B cell (primary cell): ENCODE results near the gene CORO1C. TPM values are rescaled to one million over a fixed set of nuclear protein-coding genes. Genes with fewer than 3 reads are reported as not detected.

Experiments
- ATAC-seq: fragments of 200-7000 bp; cut with Tn5 transposase; one replicate; pipeline ENCODE4 v1.10.0; 2021; ENCODE audit warnings: low read depth, mild to moderate bottlenecking, moderate number of reproducible peaks, moderate library complexity
- CTCF ChIA-PET: fragments of 350-600 bp; sonication (Branson Sonifier 250); formaldehyde crosslinking; loops from one replicate; lab custom pipeline; 2021; ENCODE audit warnings: antibody characterized with exemption, inconsistent platforms; lab: Charles Lee
- POLR2A ChIA-PET: fragments of 350-600 bp; sonication (Branson Sonifier 250); formaldehyde crosslinking; loops from one replicate; lab custom pipeline; 2021; ENCODE audit warnings: antibody characterized with exemption; lab: Charles Lee
- DNase-seq: peaks from one replicate; pipeline ENCODE4 v3.0.0; 2013
- H2AFZ ChIP-seq: 2 replicates; pipeline ENCODE4 v1.6.1; 2012; ENCODE audit warnings: mild to moderate bottlenecking, low read depth, low read length; ENCODE audit not compliant: insufficient read depth, poor library complexity, severe bottlenecking
- H3K27ac ChIP-seq, 2 donors: 1 replicate in 1 of 2; 2 replicates in 1 of 2; pipeline ENCODE4 v1.5.1; 2012 to 2013; ENCODE audit warnings: low read length in 2 of 2, mild to moderate bottlenecking in 2 of 2, moderate library complexity in 1 of 2
- H3K27me3 ChIP-seq, 4 experiments: fragments of 200-600 bp in 1 of 4; sonication (generic) in 1 of 4; replicated peaks in 1 of 4; 1 replicate in 2 of 4; 2 replicates in 2 of 4; pipeline versions ENCODE4 v1.6.1 to v1.7.0; 2013 to 2016; ENCODE audit warnings: low read length in 3 of 4, mild to moderate bottlenecking in 2 of 4, mixed read lengths in 1 of 4, moderate library complexity in 1 of 4; ENCODE audit not compliant: insufficient read depth in 4 of 4, control insufficient read depth in 3 of 4; ENCODE audit errors: control extremely low read depth in 1 of 4
- H3K36me3 ChIP-seq, 2 experiments: replicated peaks in 1 of 2; 1 replicate in 1 of 2; 2 replicates in 1 of 2; pipeline versions ENCODE4 v1.6.1 to v1.7.1; 2013; ENCODE audit warnings: low read length in 1 of 2; ENCODE audit not compliant: insufficient read depth in 2 of 2, control insufficient read depth in 1 of 2; ENCODE audit errors: control extremely low read depth in 1 of 2, extremely low read depth in 1 of 2
- H3K4me1 ChIP-seq, 2 donors: fragments of 200-600 bp in 1 of 2; sonication (generic) in 1 of 2; 1 replicate in 1 of 2; 2 replicates in 1 of 2; pipeline versions ENCODE4 v1.5.1 to v1.6.1; 2013 to 2017; ENCODE audit warnings: low read length in 2 of 2; ENCODE audit not compliant: control insufficient read depth in 2 of 2, insufficient read depth in 2 of 2
- H3K4me2 ChIP-seq: replicated peaks from 2 replicates; pipeline ENCODE3; 2012; ENCODE audit warnings: mild to moderate bottlenecking, low read depth, low read length; ENCODE audit not compliant: poor library complexity, severe bottlenecking
- H3K4me3 ChIP-seq, 5 experiments: fragments of 200-600 bp in 1 of 5; sonication (generic) in 1 of 5; 1 replicate in 3 of 5; 2 replicates in 2 of 5; pipeline versions ENCODE4 v1.5.1 to v1.7.0; 2011 to 2016; ENCODE audit warnings: low read length in 4 of 5, mild to moderate bottlenecking in 4 of 5, low read depth in 2 of 5, control low read depth in 1 of 5, moderate library complexity in 1 of 5; ENCODE audit not compliant: insufficient read depth in 1 of 5; ENCODE audit errors: control extremely low read depth in 1 of 5, extremely low read depth in 1 of 5
- H3K79me2 ChIP-seq: fragments of 200-600 bp; sonication (generic); one replicate; pipeline ENCODE4 v1.6.0; 2016; ENCODE audit warnings: low read length; ENCODE audit not compliant: control insufficient read depth, insufficient read depth
- H3K9ac ChIP-seq: fragments of 200-600 bp; sonication (generic); 2 replicates; pipeline ENCODE4 v1.6.1; 2017; ENCODE audit warnings: mild to moderate bottlenecking, low read length, moderate library complexity
- H3K9me3 ChIP-seq, 3 donors: one replicate each; pipeline versions ENCODE4 v1.6.1 to v1.7.1; 2013; ENCODE audit warnings: low read length in 2 of 3; ENCODE audit not compliant: control insufficient read depth in 2 of 3, insufficient read depth in 1 of 3; ENCODE audit errors: control extremely low read depth in 1 of 3
- H4K20me1 ChIP-seq: 2 replicates; pipeline ENCODE4 v1.6.0; 2012; ENCODE audit warnings: mild to moderate bottlenecking, low read length; ENCODE audit not compliant: insufficient read depth, control insufficient read depth, poor library complexity, severe bottlenecking
- H3K27ac Mint-ChIP-seq: one replicate; pipeline ENCODE4 v1.8.0; 2021; ENCODE audit warnings: mixed read lengths
- H3K27me3 Mint-ChIP-seq: one replicate; pipeline ENCODE4 v1.8.0; 2021; ENCODE audit warnings: mixed read lengths
- H3K4me1 Mint-ChIP-seq: one replicate; pipeline ENCODE4 v1.8.0; 2021; ENCODE audit warnings: mixed read lengths
- H3K4me3 Mint-ChIP-seq: one replicate; pipeline ENCODE4 v1.8.0; 2021; ENCODE audit warnings: mixed read lengths
- H3K9me3 Mint-ChIP-seq: one replicate; pipeline ENCODE4 v1.8.0; 2022; ENCODE audit warnings: mixed read lengths; ENCODE audit not compliant: insufficient read depth
- EZH2 ChIP-seq: IDR thresholded peaks from 2 replicates; pipeline ENCODE4 v1.6.1; 2012; ENCODE audit warnings: borderline replicate concordance, low read depth, mild to moderate bottlenecking, moderate library complexity, low read length; ENCODE audit not compliant: insufficient read depth, poor library complexity, severe bottlenecking
- WGBS: methylation state at CpG from one replicate; pipeline ENCODE4 v1.1.5; 2013; ENCODE audit warnings: missing lambda C conversion rate; ENCODE audit not compliant: insufficient coverage; 5-methylcytosine and 5-hydroxymethylcytosine counted together
- intact Hi-C: fragments of 100-400 bp; cut with micrococcal nuclease; formaldehyde crosslinking; loops from one replicate; pipeline ENCODE4 v1.10.0; 2022
- polyA plus RNA-seq: library from polyadenylated mRNA; depleted of rRNA; stranded (reverse); fragments of >200 nt; gene quantifications from 2 replicates; pipeline ENCODE4 v1.2.3, GENCODE V29; 2012
- total RNA-seq, 2 donors: library from RNA; stranded (reverse); fragments of 120-200 nt in 1 of 2; gene quantifications; 1 replicate in 1 of 2; 2 replicates in 1 of 2; pipeline versions ENCODE4 v1.2.3 to v1.2.4, GENCODE V29; 2013 to 2022
- TF ChIP-seq, protein P1 (sequence below): fragments of 200-600 bp; IDR thresholded peaks from one replicate; pipeline ENCODE4 v1.8.0; 2022; ENCODE audit warnings: antibody characterized with exemption, mild to moderate bottlenecking

The CORO1C gene
- total and polyA plus RNA-seq, 2 donors (not counting 1 experiment from before 2014, with no cell fraction given), result 19.2 to 68.0 TPM

DNA sequence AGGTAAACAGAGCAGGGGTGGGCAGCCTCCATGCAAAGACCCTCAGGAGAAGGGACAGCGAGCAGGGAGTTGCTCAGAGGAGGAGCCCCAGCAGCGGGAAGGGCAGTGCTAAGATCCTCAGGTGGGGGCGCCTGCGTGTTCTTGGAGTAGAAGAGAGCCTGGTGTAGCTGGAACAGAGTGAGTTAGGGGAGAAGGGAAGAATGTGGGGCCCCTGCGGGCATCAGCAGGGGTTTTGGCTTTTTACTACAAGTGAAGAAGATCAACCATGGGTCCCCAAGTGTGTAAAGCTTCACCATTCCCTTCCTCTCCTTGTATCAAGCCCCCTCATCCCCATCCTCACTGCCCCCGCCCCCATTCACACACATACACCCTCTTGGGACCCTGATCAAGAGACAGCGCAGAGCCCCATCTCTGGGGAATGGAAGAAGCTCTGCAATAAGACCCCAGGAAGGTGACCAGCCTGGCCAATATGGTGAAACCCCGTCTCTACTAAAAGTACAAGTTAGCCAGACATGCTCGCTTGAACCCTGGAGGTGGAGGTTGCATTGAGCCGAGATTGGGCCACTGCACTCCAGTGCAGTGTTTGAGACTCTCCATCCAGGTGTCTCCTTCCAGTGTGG lies 123.2 kb downstream of the CORO1C start:
- Histone ChIP-seq H3K79me2 (no peaks in the 10 kb centered on the region), H3K36me3 (no peaks in the 10 kb centered on the region), H3K27ac (no peak overlapping the region), H3K4me1 (peaks cover 6 to 15% of the 10 kb centered on the region in 2 donors), H4K20me1 (no peaks in the 10 kb centered on the region), H3K27me3 (peaks cover 0 to 12% (median 2%) of the 10 kb centered on the region in 4 experiments), H3K9ac (no peak overlapping the region), H2AFZ (no peak overlapping the region), H3K9me3 (peaks cover 0 to 4% (median 0%) of the 10 kb centered on the region in 3 donors), H3K4me3 (no peak overlapping the region), H3K4me2 (no peak overlapping the region)
- DNase-seq, result no peak
- H3K27me3 Mint-ChIP-seq, result peaks cover 10% of the 10 kb centered on the region
- H3K9me3 Mint-ChIP-seq, result no peaks in the 10 kb centered on the region
- ChIA-PET CTCF (interaction anchor here (0.7 to 1.8 kb wide), 4 partner anchors 10 to 196 kb away, joined by 3 to 11 read pairs (median 4); no protein-coding TSS in a partner anchor), POLR2A (no interaction called here)
- H3K4me1 Mint-ChIP-seq, result peaks cover 14% of the 10 kb centered on the region
- TF ChIP-seq, protein P1, sequence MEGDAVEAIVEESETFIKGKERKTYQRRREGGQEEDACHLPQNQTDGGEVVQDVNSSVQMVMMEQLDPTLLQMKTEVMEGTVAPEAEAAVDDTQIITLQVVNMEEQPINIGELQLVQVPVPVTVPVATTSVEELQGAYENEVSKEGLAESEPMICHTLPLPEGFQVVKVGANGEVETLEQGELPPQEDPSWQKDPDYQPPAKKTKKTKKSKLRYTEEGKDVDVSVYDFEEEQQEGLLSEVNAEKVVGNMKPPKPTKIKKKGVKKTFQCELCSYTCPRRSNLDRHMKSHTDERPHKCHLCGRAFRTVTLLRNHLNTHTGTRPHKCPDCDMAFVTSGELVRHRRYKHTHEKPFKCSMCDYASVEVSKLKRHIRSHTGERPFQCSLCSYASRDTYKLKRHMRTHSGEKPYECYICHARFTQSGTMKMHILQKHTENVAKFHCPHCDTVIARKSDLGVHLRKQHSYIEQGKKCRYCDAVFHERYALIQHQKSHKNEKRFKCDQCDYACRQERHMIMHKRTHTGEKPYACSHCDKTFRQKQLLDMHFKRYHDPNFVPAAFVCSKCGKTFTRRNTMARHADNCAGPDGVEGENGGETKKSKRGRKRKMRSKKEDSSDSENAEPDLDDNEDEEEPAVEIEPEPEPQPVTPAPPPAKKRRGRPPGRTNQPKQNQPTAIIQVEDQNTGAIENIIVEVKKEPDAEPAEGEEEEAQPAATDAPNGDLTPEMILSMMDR, result no peak
- no peak for TF ChIP-seq EZH2
- intact Hi-C loops, result no loop called here
- 93% methylated on average over 9 of the region's 10 CpGs for WGBS
- ATAC-seq, result no peak
- no peak overlapping the region for H3K4me3 Mint-ChIP-seq
- H3K27ac Mint-ChIP-seq, result peak overlapping the region; percentile 26

DNA sequence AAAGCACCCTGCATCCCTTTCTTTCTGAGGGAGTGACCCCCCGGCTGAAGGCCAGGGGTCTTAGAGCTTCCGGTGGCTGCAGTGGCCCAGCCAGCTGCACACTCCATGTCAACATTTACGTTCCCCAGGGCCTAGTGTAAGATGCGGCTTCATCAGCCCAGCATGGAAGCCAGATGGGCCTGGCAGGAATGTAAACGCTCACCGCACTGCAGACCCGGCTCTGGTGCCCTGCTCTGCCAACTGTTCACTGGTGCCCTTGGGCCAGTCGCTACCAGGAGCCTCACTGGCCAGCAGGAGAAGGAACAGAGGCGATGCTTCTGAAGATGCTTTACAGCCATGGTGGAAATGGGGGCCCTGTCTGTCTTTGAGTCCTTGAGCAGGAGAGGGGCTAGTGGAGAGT lies 124.8 kb downstream of the CORO1C start:
- no peaks in the 10 kb centered on the region for H3K79me2 ChIP-seq
- no peak overlapping the region for H3K4me3 ChIP-seq
- H3K27me3 ChIP-seq, result peaks cover 0 to 12% (median 2%) of the 10 kb centered on the region in 4 experiments
- intact Hi-C loops, result no loop called here
- WGBS, result 100% methylated on average over 9 of the region's 9 CpGs
- H2AFZ ChIP-seq, result no peak overlapping the region
- H3K4me1 ChIP-seq, result peaks cover 0 to 4% of the 10 kb centered on the region in 2 donors
- no peak overlapping the region for H3K27ac Mint-ChIP-seq
- no peaks in the 10 kb centered on the region for H3K36me3 ChIP-seq
- DNase-seq (no peak), ATAC-seq (no peak)
- H3K9me3 Mint-ChIP-seq, result no peaks in the 10 kb centered on the region
- no peaks in the 10 kb centered on the region for H4K20me1 ChIP-seq
- H3K4me3 Mint-ChIP-seq, result no peak overlapping the region
- peaks cover 8% of the 10 kb centered on the region for H3K27me3 Mint-ChIP-seq
- POLR2A ChIA-PET, result interaction anchor here (0.9 kb wide), 1 partner anchor 27 kb away, joined by 7 read pairs; no protein-coding TSS in a partner anchor
- TF ChIP-seq, protein P1, result no peak
- no peak for TF ChIP-seq EZH2
- CTCF ChIA-PET, result no interaction called here
- H3K4me1 Mint-ChIP-seq, result peaks cover under 1% of the 10 kb centered on the region
- H3K9ac ChIP-seq, result no peak overlapping the region
- peaks cover 0 to 4% (median 0%) of the 10 kb centered on the region in 3 donors for H3K9me3 ChIP-seq
- H3K4me2 ChIP-seq, result no peak overlapping the region
- H3K27ac ChIP-seq, result no peak overlapping the region
